Testis (tissue), 2 donors: ENCODE data around the gene ALDH8A1.

Experiments
- CTCF ChIP-seq, 3 experiments: fragments of 450-650 bp in 2 of 3; fragments of 200-600 bp in 1 of 3; sonication (generic) in 1 of 3; IDR thresholded peaks; one replicate each; pipeline ENCODE4 v1.5.1; 2016 to 2019; ENCODE audit warnings: antibody characterized with exemption in 3 of 3, mild to moderate bottlenecking in 2 of 3, moderate library complexity in 1 of 3
- POLR2A ChIP-seq: fragments of 450-650 bp; IDR thresholded peaks from one replicate; pipeline ENCODE4 v1.6.1; 2017; ENCODE audit warnings: antibody characterized with exemption, mild to moderate bottlenecking, moderate library complexity

- TF ChIP-seq CTCF (IDR thresholded peaks at IDR 0.05) (no peak), POLR2A (no peak)
These were observed 42.3 kb upstream of the ALDH8A1 start for GRCh38 chr6:134992155-134992554.
